Gastroesophageal sphincter (tissue), 4 donors: ENCODE results near the gene FGR. TPM values are rescaled to one million over a fixed set of nuclear protein-coding genes. Genes with fewer than 3 reads are reported as not detected.

Experiments used
- ATAC-seq: fragments of 150-250 bp; one replicate; pipeline ENCODE4 v1.9.1; 2016; ENCODE audit warnings: mild to moderate bottlenecking, moderate library complexity
- H3K27ac ChIP-seq, 4 donors: fragments of 200-600 bp; sonication (generic) in 3 of 4; 1 replicate in 3 of 4; 2 replicates in 1 of 4; pipeline ENCODE4 v1.5.1; 2016 to 2019
- H3K27me3 ChIP-seq: fragments of 200-600 bp; sonication (generic); one replicate; pipeline ENCODE4 v1.5.1; 2019
- H3K36me3 ChIP-seq, 2 donors: fragments of 200-600 bp; sonication (generic); one replicate each; pipeline ENCODE4 v1.5.1; 2019; ENCODE audit warnings: control low read depth in 1 of 2
- H3K4me1 ChIP-seq, 3 donors: fragments of 200-600 bp; sonication (generic); 1 replicate in 2 of 3; 2 replicates in 1 of 3; pipeline ENCODE4 v1.5.1; 2016 to 2019; ENCODE audit warnings: control low read depth in 2 of 3
- H3K4me3 ChIP-seq, 2 donors: fragments of 200-600 bp; sonication (generic); one replicate each; pipeline ENCODE4 v1.5.1; 2019; ENCODE audit warnings: mild to moderate bottlenecking in 1 of 2, moderate library complexity in 1 of 2
- H3K9me3 ChIP-seq, 3 donors: fragments of 200-600 bp; sonication (generic); one replicate each; pipeline ENCODE4 v1.5.1; 2017 to 2019; ENCODE audit warnings: control low read depth in 2 of 3
- CTCF ChIP-seq, 4 experiments: fragments of 200-600 bp in 2 of 4; fragments of 450-650 bp in 2 of 4; sonication (generic) in 1 of 4; IDR thresholded peaks; one replicate each; pipeline ENCODE4 v1.5.1; 2017 to 2019; ENCODE audit warnings: antibody characterized with exemption in 4 of 4, mild to moderate bottlenecking in 2 of 4, moderate library complexity in 2 of 4
- EP300 ChIP-seq: sonication (generic); formaldehyde crosslinking; IDR thresholded peaks from one replicate; pipeline ENCODE4 v1.6.1; 2017; ENCODE audit warnings: antibody characterized with exemption, mild to moderate bottlenecking
- POLR2A ChIP-seq, 2 donors: fragments of 450-650 bp; IDR thresholded peaks; one replicate each; pipeline ENCODE4 v1.6.1; 2017; ENCODE audit warnings: antibody characterized with exemption in 2 of 2, mild to moderate bottlenecking in 2 of 2, moderate library complexity in 1 of 2
- POLR2AphosphoS5 ChIP-seq: sonication (generic); formaldehyde crosslinking; IDR thresholded peaks from one replicate; pipeline ENCODE4 v1.6.1; 2017; ENCODE audit warnings: antibody characterized with exemption
- WGBS, 2 donors: methylation state at CpG; one replicate each; pipeline ENCODE4 v1.1.5; 2018; ENCODE audit warnings: low coverage in 1 of 2; 5-methylcytosine and 5-hydroxymethylcytosine counted together
- total RNA-seq, 4 donors: library from RNA; depleted of rRNA; stranded (reverse); fragments of >200 nt; gene quantifications; one replicate each; pipeline ENCODE4 v1.1.0, GENCODE V29; 2016

The FGR gene
- total RNA-seq, 4 donors from 2014 or later: 9.2 to 17.8 (median 10.1) TPM

GRCh38 chr1:27605796-27606707, 28.9 kb downstream of the FGR start:
- TF ChIP-seq CTCF (IDR thresholded peaks at IDR 0.05) (peak in 3 of 4 experiments; percentile 83 to 92 (median 88)), POLR2A (IDR thresholded peaks at IDR 0.05) (peak in 1 of 2 donors; percentile 3), EP300 (no peak)
- Histone ChIP-seq H3K9me3 (no peaks in the 10 kb centered on the region), H3K36me3 (no peaks in the 10 kb centered on the region), H3K4me3 (no peak overlapping the region), H3K4me1 (peaks cover 0 to 47% (median 5%) of the 10 kb centered on the region in 3 donors), H3K27ac (peak overlapping the region in 1 of 4 donors; percentile 11), H3K27me3 (no peaks in the 10 kb centered on the region)
- 11 to 12% methylated on average over 5 of the region's 11 CpGs for WGBS, 2 donors
- ATAC-seq: no peak

GRCh38 chr1:27605300-27605766, 29.7 kb downstream of the FGR start:
- WGBS, 2 donors: 74 to 75% methylated on average over 6 to 7 of the region's 7 CpGs
- H3K36me3 ChIP-seq: no peaks in the 10 kb centered on the region
- no peak overlapping the region for H3K4me3 ChIP-seq
- H3K4me1 ChIP-seq: peaks cover 0 to 55% (median 12%) of the 10 kb centered on the region in 3 donors
- ATAC-seq: no peak
- H3K9me3 ChIP-seq: no peaks in the 10 kb centered on the region
- H3K27me3 ChIP-seq: no peaks in the 10 kb centered on the region
- TF ChIP-seq POLR2AphosphoS5 (no peak), EP300 (no peak), POLR2A (IDR thresholded peaks at IDR 0.05) (no peak), CTCF (IDR thresholded peaks at IDR 0.05) (no peak)
- no peak overlapping the region for H3K27ac ChIP-seq

- no peak for ATAC-seq
These were observed 30.2 kb downstream of the FGR start for GRCh38 chr1:27604579-27605299.

More at GRCh38 chr1:27604579-27605299, 30.2 kb downstream of the FGR start:
- Histone ChIP-seq H3K9me3 (no peaks in the 10 kb centered on the region), H3K4me1 (peaks cover 0 to 61% (median 18%) of the 10 kb centered on the region in 3 donors), H3K4me3 (peak overlapping the region in 1 of 2 donors; percentile 64), H3K27me3 (no peaks in the 10 kb centered on the region), H3K27ac (peak overlapping the region in 3 of 4 donors; percentile 89 to 95 (median 94)), H3K36me3 (no peaks in the 10 kb centered on the region)
- WGBS, 2 donors: 35 to 46% methylated on average over 10 to 16 of the region's 21 CpGs
- TF ChIP-seq CTCF (IDR thresholded peaks at IDR 0.05) (no peak), EP300 (no peak), POLR2AphosphoS5 (no peak), POLR2A (IDR thresholded peaks at IDR 0.05) (no peak)
